CD14-positive monocyte (primary cell): ENCODE results near the gene SPSB3. TPM values are rescaled to one million over a fixed set of nuclear protein-coding genes. Genes with fewer than 3 reads are reported as not detected.

ENCODE experiments used
- DNase-seq, 3 donors: peaks; one replicate each; pipeline ENCODE4 v3.0.0-alpha.2; 2011 to 2022
- H2AFZ ChIP-seq: 2 replicates; pipeline ENCODE4 v1.6.0; 2012; ENCODE audit warnings: mild to moderate bottlenecking, low read depth, low read length, inconsistent platforms; ENCODE audit not compliant: insufficient read depth, poor library complexity, severe bottlenecking
- H3K27ac ChIP-seq, 2 donors: 1 replicate in 1 of 2; 2 replicates in 1 of 2; pipeline ENCODE4 v1.5.1; 2012 to 2013; ENCODE audit warnings: low read length in 2 of 2, control low read depth in 1 of 2, inconsistent platforms in 1 of 2, low read depth in 1 of 2, mild to moderate bottlenecking in 1 of 2
- H3K27me3 ChIP-seq, 2 donors: one replicate each; pipeline versions ENCODE4 v1.6.0 to v1.6.1; 2011 to 2013; ENCODE audit warnings: low read length in 2 of 2; ENCODE audit not compliant: control insufficient read depth in 2 of 2, insufficient read depth in 2 of 2
- H3K36me3 ChIP-seq, 2 donors: replicated peaks in 1 of 2; 1 replicate in 1 of 2; 2 replicates in 1 of 2; pipeline versions ENCODE4 v1.5.1 to v1.6.1; 2012 to 2013; ENCODE audit warnings: low read length in 2 of 2, control low read depth in 1 of 2, inconsistent platforms in 1 of 2, mild to moderate bottlenecking in 1 of 2; ENCODE audit not compliant: insufficient read depth in 2 of 2, control insufficient read depth in 1 of 2
- H3K4me1 ChIP-seq, 2 donors: 1 replicate in 1 of 2; 2 replicates in 1 of 2; pipeline versions ENCODE4 v1.5.1 to v1.6.1; 2012 to 2013; ENCODE audit warnings: low read length in 2 of 2, control low read depth in 1 of 2, inconsistent platforms in 1 of 2, mild to moderate bottlenecking in 1 of 2, moderate library complexity in 1 of 2; ENCODE audit not compliant: insufficient read depth in 2 of 2, control insufficient read depth in 1 of 2
- H3K4me2 ChIP-seq: replicated peaks from 2 replicates; pipeline ENCODE3; 2012; ENCODE audit warnings: low read length, moderate library complexity, mild to moderate bottlenecking; ENCODE audit not compliant: poor library complexity, severe bottlenecking; ENCODE audit errors: extremely low read depth
- H3K4me3 ChIP-seq, 3 experiments: fragments of 200-600 bp in 1 of 3; sonication (generic) in 1 of 3; replicated peaks in 1 of 3; 1 replicate in 2 of 3; 2 replicates in 1 of 3; pipeline ENCODE4 v1.5.1; 2011 to 2013; ENCODE audit warnings: low read length in 3 of 3, mild to moderate bottlenecking in 3 of 3, control low read depth in 2 of 3, low read depth in 2 of 3, inconsistent platforms in 1 of 3, moderate library complexity in 1 of 3
- H3K79me2 ChIP-seq: 2 replicates; pipeline ENCODE4 v1.6.0; 2012; ENCODE audit warnings: mild to moderate bottlenecking, control low read depth, inconsistent platforms, low read length, moderate library complexity; ENCODE audit not compliant: insufficient read depth
- H3K9ac ChIP-seq: 2 replicates; pipeline ENCODE4 v1.6.0; 2017; ENCODE audit warnings: low read length, mild to moderate bottlenecking; ENCODE audit not compliant: insufficient read depth, poor library complexity, severe bottlenecking
- H3K9me3 ChIP-seq, 2 donors: replicated peaks in 1 of 2; 1 replicate in 1 of 2; 2 replicates in 1 of 2; pipeline versions ENCODE4 v1.5.1 to v1.6.1; 2012 to 2013; ENCODE audit warnings: low read length in 2 of 2, control low read depth in 1 of 2; ENCODE audit not compliant: control insufficient read depth in 1 of 2, insufficient read depth in 1 of 2
- H4K20me1 ChIP-seq: 2 replicates; pipeline ENCODE4 v1.6.0; 2012; ENCODE audit warnings: mild to moderate bottlenecking, low read length, control low read depth, moderate library complexity; ENCODE audit not compliant: insufficient read depth
- H3K27ac Mint-ChIP-seq, 7 donors: one replicate each; pipeline ENCODE4 v1.8.0; 2020; ENCODE audit warnings: mild to moderate bottlenecking in 7 of 7, mixed read lengths in 7 of 7, moderate library complexity in 6 of 7, inconsistent platforms in 2 of 7
- H3K27me3 Mint-ChIP-seq, 3 donors: one replicate each; pipeline ENCODE4 v1.8.0; 2021 to 2022; ENCODE audit warnings: low read depth in 3 of 3, mild to moderate bottlenecking in 3 of 3, mixed read lengths in 3 of 3, moderate library complexity in 3 of 3, inconsistent platforms in 1 of 3
- H3K36me3 Mint-ChIP-seq, 2 donors: one replicate each; pipeline ENCODE4 v1.8.0; 2020; ENCODE audit warnings: mixed read lengths in 2 of 2, inconsistent platforms in 1 of 2, mild to moderate bottlenecking in 1 of 2
- H3K4me1 Mint-ChIP-seq: one replicate; pipeline ENCODE4 v1.8.0; 2020; ENCODE audit warnings: mild to moderate bottlenecking, mixed read lengths
- H3K4me3 Mint-ChIP-seq, 2 donors: one replicate each; pipeline ENCODE4 v1.8.0; 2020; ENCODE audit warnings: mild to moderate bottlenecking in 2 of 2, mixed read lengths in 2 of 2, moderate library complexity in 1 of 2
- H3K9me3 Mint-ChIP-seq, 7 donors: one replicate each; pipeline ENCODE4 v1.8.0; 2020 to 2022; ENCODE audit warnings: mixed read lengths in 7 of 7, mild to moderate bottlenecking in 6 of 7, moderate library complexity in 6 of 7, inconsistent platforms in 2 of 7
- WGBS: methylation state at CpG from one replicate; pipeline ENCODE4 v1.1.5; 2013; ENCODE audit warnings: missing lambda C conversion rate; ENCODE audit not compliant: insufficient coverage; 5-methylcytosine and 5-hydroxymethylcytosine counted together
- intact Hi-C, 2 donors: fragments of 100-400 bp; cut with micrococcal nuclease; formaldehyde crosslinking; loops; one replicate each; pipeline versions ENCODE4 v1.15.0 to v1.15.1; 2023
- polyA plus RNA-seq, 3 donors: library from polyadenylated mRNA; depleted of rRNA in 1 of 3; unstranded in 2 of 3; stranded (reverse) in 1 of 3; fragments of 300-500 nt in 2 of 3; fragments of >200 nt in 1 of 3; fragmentation: Illumina TruSeq in 2 of 3; gene quantifications; 1 replicate in 2 of 3; 2 replicates in 1 of 3; pipeline ENCODE4 v1.2.3, GENCODE V29; 2012 to 2021
- TF ChIP-seq, protein P1 (sequence below): fragments of 200-600 bp; IDR thresholded peaks from one replicate; pipeline ENCODE4 v1.8.0; 2022; ENCODE audit warnings: antibody characterized with exemption, mild to moderate bottlenecking

The SPSB3 gene
- polyA plus RNA-seq, 3 donors: 36.8 to 151 (median 40.2) TPM

GRCh38 chr16:1810106-1810505 is 27.7 kb upstream of the SPSB3 start:
- Histone ChIP-seq H3K4me1 (no peaks in the 10 kb centered on the region), H2AFZ (no peak overlapping the region), H3K9ac (no peak overlapping the region), H3K9me3 (no peaks in the 10 kb centered on the region), H3K79me2 (no peaks in the 10 kb centered on the region), H3K36me3 (peaks cover 42 to 60% of the 10 kb centered on the region in 2 donors), H3K27ac (no peak overlapping the region), H4K20me1 (peaks cover 17% of the 10 kb centered on the region), H3K27me3 (no peaks in the 10 kb centered on the region), H3K4me3 (no peak overlapping the region), H3K4me2 (no peak overlapping the region)
- Mint-ChIP-seq H3K27ac (no peak overlapping the region), H3K9me3 (peaks cover 0 to 2% (median 0%) of the 10 kb centered on the region in 7 donors), H3K4me3 (no peak overlapping the region), H3K36me3 (peaks cover 49 to 80% of the 10 kb centered on the region in 2 donors), H3K27me3 (no peaks in the 10 kb centered on the region), H3K4me1 (no peaks in the 10 kb centered on the region)
- DNase-seq: no peak
- WGBS: 98% methylated on average over 5 of the region's 16 CpGs
- intact Hi-C loops: no loop called here
- TF ChIP-seq, protein P1, sequence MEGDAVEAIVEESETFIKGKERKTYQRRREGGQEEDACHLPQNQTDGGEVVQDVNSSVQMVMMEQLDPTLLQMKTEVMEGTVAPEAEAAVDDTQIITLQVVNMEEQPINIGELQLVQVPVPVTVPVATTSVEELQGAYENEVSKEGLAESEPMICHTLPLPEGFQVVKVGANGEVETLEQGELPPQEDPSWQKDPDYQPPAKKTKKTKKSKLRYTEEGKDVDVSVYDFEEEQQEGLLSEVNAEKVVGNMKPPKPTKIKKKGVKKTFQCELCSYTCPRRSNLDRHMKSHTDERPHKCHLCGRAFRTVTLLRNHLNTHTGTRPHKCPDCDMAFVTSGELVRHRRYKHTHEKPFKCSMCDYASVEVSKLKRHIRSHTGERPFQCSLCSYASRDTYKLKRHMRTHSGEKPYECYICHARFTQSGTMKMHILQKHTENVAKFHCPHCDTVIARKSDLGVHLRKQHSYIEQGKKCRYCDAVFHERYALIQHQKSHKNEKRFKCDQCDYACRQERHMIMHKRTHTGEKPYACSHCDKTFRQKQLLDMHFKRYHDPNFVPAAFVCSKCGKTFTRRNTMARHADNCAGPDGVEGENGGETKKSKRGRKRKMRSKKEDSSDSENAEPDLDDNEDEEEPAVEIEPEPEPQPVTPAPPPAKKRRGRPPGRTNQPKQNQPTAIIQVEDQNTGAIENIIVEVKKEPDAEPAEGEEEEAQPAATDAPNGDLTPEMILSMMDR: no peak

GRCh38 chr16:1809281-1809801 is 27.0 kb upstream of the SPSB3 start:
- DNase-seq: no peak
- TF ChIP-seq, protein P1: no peak
- H4K20me1 ChIP-seq: peaks cover 14% of the 10 kb centered on the region
- Mint-ChIP-seq H3K9me3 (peaks cover 0 to 2% (median 0%) of the 10 kb centered on the region in 7 donors), H3K4me1 (no peaks in the 10 kb centered on the region), H3K36me3 (peaks cover 44 to 75% of the 10 kb centered on the region in 2 donors), H3K4me3 (no peak overlapping the region), H3K27ac (no peak overlapping the region), H3K27me3 (no peaks in the 10 kb centered on the region)
- no peak overlapping the region for H3K4me2 ChIP-seq
- intact Hi-C loops: no loop called here
- H3K9ac ChIP-seq: no peak overlapping the region
- no peaks in the 10 kb centered on the region for H3K79me2 ChIP-seq
- no peaks in the 10 kb centered on the region for H3K27me3 ChIP-seq
- whole genome bisulfite sequencing: 88% methylated on average over 23 of the region's 28 CpGs
- no peak overlapping the region for H2AFZ ChIP-seq
- H3K4me1 ChIP-seq: no peaks in the 10 kb centered on the region
- no peak overlapping the region for H3K4me3 ChIP-seq
- no peak overlapping the region for H3K27ac ChIP-seq
- H3K36me3 ChIP-seq: peaks cover 42 to 53% of the 10 kb centered on the region in 2 donors
- no peaks in the 10 kb centered on the region for H3K9me3 ChIP-seq
